Right lobe of liver (tissue), 4 donors: Measurements from ENCODE around the gene ARVCF.

Source experiments
- POLR2A ChIP-seq: fragments of 450-650 bp; IDR thresholded peaks from one replicate; pipeline ENCODE4 v1.6.1; 2017; ENCODE audit warnings: antibody characterized with exemption, mild to moderate bottlenecking
- TF ChIP-seq, protein P1 (sequence below), 4 donors: fragments of 200-600 bp in 3 of 4; fragments of 450-650 bp in 1 of 4; IDR thresholded peaks; one replicate each; pipeline versions ENCODE4 v1.5.1 to v1.8.0; 2016 to 2022; ENCODE audit warnings: antibody characterized with exemption in 4 of 4, mild to moderate bottlenecking in 2 of 4
- donor health status: DM: no; HTN: no; CAD: no.
- donor health status: DM: no; HTN: no; CAD: no.
- donor health status: DM: no; HTN: yes; CAD: no.

DNA sequence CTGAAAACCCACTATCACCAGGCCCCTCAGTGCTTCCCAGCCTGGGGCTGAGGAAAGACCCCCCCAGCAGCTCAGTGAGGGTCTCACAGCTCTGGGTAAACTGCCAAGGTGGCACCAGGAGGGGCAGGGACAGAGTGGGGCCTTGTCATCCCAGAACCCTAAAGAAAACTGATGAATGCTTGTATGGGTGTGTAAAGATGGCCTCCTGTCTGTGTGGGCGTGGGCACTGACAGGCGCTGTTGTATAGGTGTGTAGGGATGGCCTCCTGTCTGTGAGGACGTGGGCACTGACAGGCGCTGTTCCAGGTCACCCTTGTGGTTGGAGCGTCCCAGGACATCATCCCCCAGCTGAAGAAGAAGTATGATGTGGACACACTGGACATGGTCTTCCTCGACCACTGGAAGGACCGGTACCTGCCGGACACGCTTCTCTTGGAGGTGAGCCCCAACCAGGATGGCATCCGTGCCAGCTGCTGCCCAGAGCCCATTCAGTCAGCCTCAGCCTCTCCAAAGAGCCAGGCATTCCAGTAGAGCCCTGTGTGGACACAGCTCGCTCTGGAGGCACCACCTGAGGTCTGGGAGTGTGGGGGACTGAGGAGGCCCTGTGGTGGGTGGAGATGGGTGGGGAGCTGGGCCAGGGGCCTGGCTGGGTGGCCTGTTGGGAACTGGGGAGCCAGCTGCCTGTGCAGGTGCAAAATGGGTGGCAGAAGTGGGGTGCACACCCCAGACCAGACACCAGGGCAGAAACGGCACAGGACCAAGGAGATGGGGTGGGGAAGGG, 52.6 kb downstream of the ARVCF start:
- TF ChIP-seq, protein P1, sequence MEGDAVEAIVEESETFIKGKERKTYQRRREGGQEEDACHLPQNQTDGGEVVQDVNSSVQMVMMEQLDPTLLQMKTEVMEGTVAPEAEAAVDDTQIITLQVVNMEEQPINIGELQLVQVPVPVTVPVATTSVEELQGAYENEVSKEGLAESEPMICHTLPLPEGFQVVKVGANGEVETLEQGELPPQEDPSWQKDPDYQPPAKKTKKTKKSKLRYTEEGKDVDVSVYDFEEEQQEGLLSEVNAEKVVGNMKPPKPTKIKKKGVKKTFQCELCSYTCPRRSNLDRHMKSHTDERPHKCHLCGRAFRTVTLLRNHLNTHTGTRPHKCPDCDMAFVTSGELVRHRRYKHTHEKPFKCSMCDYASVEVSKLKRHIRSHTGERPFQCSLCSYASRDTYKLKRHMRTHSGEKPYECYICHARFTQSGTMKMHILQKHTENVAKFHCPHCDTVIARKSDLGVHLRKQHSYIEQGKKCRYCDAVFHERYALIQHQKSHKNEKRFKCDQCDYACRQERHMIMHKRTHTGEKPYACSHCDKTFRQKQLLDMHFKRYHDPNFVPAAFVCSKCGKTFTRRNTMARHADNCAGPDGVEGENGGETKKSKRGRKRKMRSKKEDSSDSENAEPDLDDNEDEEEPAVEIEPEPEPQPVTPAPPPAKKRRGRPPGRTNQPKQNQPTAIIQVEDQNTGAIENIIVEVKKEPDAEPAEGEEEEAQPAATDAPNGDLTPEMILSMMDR (IDR thresholded peaks at IDR 0.05) = no peak
- TF ChIP-seq POLR2A = no peak
